NCI-H2196 treated with DMSO at 0.1 percent for 48 hours (cell line): ENCODE measurements around the gene DNAAF6.
"Not testable (repeated sequence)": the region's sequence is repeated elsewhere in the genome, so short reads cannot be mapped to it uniquely, and the experiment has no call there.

ENCODE experiments used
- DNase-seq: peaks from one replicate; lab custom pipeline; 2025; ENCODE audit not compliant: unreplicated experiment; lab: John Stamatoyannopoulos, UW

The DNAAF6 gene

GRCh38 chrX:107205770-107206696, at the start of gene DNAAF6, which contains the start of gene NUP62CL:
Gene DNAAF6, plus strand, starts transcription at chrX:107206611. Its CDS starts 6,265 bp downstream, at chrX:107212876.
Gene NUP62CL, minus strand, starts transcription at chrX:107206433. Its CDS starts 31,287 bp downstream, at chrX:107175146.
- DNase-seq: peak; percentile 62

- DNase-seq: not testable (repeated sequence)
Measured at GRCh38 chrX:107157618-107158017, 48.8 kb upstream of the DNAAF6 start.

GRCh38 chrX:107167163-107167921, 39.1 kb upstream of the DNAAF6 start:
- no peak for DNase-seq

DNA sequence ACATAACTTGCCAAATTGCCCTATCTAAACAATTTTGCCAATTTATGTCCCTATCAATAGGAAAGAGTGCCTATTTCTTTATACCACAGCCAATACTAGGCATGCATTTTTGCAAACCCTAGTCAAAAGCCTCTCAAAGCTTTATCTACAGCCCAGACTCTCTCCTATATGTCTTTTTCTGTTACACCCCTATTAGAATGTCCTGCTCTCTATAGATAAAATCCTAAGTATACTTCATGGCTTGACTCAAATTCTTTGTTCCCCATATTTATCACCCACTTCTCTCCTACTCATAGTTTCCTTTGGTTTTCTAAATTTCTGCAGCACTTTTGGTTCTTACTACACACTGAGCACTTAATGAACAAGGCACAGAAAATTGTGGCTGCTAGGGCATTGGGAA, 38.2 kb upstream of the DNAAF6 start:
- no peak for DNase-seq

GRCh38 chrX:107168712-107169111, 37.7 kb upstream of the DNAAF6 start:
- no peak for DNase-seq

DNA sequence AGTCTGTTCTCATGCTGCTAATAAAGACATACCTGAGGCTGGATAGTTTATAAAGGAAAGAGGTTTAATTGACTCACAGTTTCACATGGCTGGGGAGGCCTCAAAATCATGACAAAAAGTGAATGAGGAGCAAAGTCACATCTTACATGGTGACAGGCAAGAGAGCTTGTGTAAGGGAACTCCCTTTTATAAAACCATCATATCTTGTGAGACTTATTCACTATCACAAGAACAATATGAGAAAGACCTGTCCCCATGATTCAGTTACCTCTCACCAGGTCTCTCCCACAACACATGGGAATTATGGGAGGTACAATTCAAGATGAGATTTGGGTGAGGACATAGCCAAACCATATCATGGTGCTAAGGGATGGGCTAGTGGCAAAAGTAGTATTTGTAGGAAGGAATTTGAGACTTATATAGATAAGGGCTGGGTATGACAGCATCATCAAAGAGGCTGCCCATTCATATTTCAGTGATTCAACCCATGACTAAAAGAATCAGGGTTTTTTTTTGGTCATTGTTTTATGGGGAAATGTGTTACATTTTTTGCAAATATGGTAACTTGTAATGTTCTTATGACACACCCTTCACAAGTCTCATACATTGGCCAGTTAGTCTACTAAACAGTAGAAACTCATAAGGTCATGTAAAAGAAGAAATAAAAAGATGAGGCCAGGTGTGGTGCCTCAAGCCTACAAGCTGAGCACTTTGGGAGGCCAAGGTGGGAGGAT, 34.9 kb upstream of the DNAAF6 start:
- DNase-seq: no peak

DNA sequence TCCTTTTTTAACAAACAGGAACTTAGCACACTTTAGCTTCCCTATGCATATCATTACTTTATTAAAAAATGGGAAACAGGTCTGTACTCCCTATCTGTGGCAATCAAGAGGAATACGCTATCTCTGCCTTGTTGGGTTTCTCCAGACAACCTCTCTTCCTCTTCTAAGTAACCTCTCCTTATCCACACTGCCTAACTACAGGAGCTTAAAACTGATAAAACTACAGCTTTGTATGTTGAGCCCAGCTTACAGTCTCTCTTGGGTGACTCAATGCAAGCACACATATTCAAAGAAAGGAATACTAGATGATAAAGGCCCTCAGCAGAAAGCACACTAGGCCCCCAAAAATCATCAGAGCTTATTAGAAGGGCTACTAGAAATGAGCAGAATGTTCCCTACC, 9.1 kb upstream of the DNAAF6 start:
- no peak for DNase-seq

GRCh38 chrX:107198074-107198473, 8.3 kb upstream of the DNAAF6 start:
- not testable (repeated sequence) for DNase-seq

DNA sequence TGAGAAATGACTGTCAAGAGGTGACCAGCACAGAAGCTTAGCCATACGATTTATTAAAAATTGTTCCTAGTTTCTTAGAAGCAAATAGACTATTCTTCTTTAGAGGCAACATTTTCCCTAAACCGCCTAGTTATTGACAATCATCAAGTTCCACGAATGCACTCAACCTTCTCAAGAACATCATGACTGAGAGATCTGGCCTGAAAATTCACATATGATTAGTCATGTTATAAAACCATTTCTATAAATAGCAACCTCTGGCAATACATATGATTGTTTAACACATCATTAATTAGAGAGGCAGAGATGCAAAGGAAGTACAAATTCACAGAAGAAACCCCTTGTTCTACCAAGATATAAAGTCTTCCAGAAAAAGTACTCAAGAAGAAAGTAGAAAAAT, 6.9 kb upstream of the DNAAF6 start:
- DNase-seq: no peak

DNA sequence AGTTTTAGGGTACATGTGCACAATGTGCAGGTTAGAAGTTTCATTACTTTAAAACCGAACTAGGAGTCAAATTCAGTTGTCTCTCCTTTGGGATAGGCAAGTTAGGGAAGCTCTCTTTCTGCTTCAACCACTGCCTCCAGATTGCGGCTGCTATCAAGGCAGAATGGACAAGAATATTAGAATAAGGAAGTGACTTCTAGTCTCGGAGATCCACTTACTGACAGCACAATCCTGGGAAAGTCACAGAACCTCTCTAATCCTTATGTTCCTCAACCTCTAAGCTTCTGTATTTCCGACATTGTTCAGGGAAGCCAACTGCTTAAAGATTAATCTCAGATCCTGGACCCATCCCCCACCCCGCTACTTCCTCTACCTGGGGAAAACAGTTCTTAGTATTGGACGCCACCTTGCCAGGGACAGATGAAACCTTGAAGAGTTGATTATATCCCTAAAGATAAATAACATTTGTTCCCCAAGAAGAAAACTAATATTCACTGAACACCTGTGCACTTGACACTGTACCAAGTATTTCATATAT, 2.3 kb upstream of the DNAAF6 start:
- DNase-seq: no peak

DNA sequence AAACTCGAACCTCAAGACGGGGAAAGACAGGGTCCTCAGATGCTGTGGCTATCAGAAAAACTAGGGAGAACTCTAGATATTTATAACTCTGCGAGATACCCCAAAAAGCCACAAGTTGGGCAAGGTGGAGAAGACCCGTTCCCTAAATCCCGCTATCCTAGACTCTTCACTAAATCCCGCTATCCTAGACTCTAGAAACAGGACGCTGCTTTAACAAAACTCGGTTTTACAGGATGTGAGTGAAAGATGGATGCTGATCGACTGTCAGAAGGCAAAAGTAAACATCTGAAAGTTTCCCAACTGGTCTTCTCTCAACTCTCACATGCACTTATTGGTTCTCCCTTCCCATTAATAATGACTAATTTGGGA, 270 bp downstream of the DNAAF6 start:
- DNase-seq: no peak

GRCh38 chrX:107207089-107207488, 678 bp downstream of the DNAAF6 start:
- no peak for DNase-seq

DNA sequence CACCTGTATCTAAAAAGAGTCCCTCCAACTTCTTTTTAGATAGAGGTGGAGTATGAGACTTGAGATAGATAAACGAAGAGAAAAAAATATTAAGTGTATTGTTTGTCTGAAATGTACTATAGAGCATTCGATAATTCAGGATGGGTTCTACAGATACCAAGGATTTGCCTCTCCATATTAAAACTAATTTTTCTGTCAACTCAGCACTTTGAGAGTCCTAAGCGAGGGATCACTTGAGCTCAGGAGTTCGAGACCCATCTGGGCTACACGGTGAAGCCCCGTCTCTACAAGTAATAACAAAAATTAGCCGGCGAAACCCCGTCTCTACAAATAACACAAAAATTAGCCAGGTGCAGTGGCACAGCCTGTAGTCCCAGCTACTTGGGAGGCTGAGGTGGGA, 1.5 kb downstream of the DNAAF6 start:
- DNase-seq: no peak

GRCh38 chrX:107213477-107213876, 7.1 kb downstream of the DNAAF6 start:
- no peak for DNase-seq

DNA sequence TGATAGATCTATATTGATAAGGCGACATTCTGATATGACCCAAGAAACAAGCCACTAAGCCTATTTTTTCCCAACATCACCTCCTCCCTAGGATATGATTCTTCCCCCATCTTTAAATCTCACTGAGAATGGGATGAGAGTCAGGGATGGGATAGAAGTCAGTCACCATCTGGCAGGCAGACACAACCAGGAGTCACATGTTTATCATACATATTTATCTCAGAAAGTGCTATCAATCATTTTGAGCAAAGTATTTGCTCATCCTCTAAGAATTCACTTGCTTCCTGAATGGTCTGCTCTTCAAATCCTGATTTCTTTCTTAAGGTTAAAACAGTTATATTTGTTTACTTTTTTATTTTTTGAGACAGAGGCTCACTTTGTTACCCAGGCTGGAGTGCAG, 20.3 kb downstream of the DNAAF6 start:
- DNase-seq: no peak

DNA sequence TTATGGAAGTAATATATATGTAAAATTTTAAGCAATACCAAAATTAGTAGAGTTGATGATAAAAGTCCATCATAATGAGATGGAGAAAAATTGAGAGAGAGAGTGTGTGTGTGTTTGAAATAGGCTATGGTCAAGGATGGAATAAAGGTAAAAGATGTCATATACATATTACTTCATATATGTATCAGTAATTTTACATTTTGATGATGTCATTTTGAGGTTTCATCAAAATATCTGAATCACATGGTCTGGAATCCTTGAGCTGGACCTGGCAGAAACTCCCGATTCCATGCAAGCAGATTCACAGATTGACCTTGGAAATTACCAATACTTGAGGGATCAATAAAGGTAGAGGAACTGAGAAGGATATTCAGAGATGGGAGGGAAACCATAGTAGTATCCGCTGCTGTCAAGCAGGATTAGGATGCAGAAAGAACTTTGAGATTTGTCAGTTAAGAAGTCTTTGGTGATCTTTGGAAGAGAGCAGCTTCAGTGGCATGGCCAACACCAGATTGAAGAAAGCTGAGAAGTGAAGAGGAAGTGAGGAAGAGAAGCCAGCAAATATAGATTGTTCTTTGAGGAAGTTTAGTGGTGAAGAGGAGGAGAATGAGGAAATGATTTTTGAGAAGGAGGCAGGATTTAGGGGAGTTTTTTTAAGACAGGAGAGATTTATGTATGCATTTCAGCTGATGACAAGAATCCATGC, 21.5 kb downstream of the DNAAF6 start:
- no peak for DNase-seq

DNA sequence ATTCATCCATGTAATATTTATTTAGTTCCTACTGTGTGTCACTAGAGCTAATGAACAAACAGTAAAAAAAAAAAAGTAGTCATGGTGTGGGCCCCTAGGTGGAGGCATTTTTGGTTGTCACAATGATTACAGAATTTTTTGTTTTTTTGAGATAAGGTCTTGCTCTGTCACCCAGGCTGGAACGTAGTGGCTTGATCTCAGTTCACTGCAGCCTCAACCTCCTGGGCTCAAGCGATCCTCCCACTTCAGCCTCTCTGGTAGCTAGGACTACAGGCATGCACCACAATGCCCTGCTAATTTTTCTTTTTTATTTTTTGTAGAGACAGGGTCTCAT, 22.0 kb downstream of the DNAAF6 start:
- no peak for DNase-seq

- DNase-seq: no peak
Measured at GRCh38 chrX:107272431-107272921, 66.1 kb downstream of the DNAAF6 start.

DNA sequence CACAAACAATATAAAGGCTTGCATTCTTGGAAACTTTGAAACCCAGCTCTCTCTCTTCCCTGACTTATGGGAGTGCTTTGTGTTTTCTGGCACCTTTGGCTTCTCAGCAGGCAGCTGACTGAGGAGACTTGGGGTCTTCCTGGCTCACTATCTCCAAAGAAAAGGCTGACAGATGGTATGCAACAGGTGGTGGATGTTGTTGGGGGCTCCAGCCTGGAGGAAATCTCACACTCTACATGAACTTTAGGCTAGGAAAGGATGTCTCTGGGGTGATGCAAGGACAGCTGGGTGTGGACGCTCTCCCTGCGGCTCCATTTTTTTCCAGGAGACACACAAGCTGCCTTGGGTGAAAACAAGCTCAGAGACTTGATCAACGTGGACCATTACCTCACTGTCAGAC, 67.4 kb downstream of the DNAAF6 start:
- DNase-seq: no peak

DNA sequence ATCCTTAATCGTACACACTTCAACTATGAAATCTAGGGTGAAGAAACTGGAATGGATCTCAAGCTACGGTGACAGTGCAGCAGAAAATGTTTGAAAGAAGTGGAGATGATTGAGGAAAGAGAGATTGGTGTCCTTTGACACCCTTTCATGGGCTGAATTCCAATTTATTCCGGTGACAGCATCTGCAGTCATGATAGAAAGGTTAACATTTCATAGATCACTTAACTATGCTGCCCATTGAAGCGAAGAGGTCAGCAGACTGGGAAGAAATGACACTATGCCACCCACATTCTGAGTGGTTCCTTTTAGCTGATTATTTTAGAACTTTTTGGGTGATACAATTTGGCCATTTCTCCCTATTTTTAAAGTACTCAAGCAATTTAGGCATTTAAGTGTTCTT, 82.3 kb downstream of the DNAAF6 start:
- no peak for DNase-seq
